CD4-positive, alpha-beta T cell treated with Interleukin-15 for 4 hours (primary cell): Measurements from ENCODE around the gene ATIC.

Experiments used
- DNase-seq: peaks from one replicate; pipeline ENCODE4 v3.0.0-alpha.2; 2020; ENCODE audit warnings: low spot score

The ATIC gene

GRCh38 chr2:215376103-215376780 lies 64.4 kb downstream of the ATIC start:
- DNase-seq = no peak

GRCh38 chr2:215377283-215377682 lies 65.4 kb downstream of the ATIC start:
- no peak for DNase-seq

DNA sequence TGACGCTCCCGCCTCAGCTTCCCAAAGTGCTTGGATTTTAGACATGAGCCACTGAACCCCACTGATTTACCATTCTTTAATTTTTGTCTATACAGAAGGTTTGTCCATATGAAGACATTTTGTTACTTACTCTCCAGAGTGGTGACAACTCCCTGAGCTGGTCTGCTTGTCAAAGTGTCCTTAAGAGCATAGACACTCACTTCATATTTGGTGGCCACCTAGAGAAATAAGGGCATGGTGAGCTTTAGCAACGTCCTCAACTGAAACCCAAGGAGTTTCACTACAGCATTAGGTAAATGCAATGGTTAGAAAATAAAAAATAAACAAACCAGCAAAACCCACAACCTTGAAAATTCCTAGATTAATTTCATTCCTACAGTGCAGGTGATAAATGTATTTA lies 66.2 kb downstream of the ATIC start:
- DNase-seq = no peak

- no peak for DNase-seq
Measured at GRCh38 chr2:215379039-215379438, 67.2 kb downstream of the ATIC start.

DNA sequence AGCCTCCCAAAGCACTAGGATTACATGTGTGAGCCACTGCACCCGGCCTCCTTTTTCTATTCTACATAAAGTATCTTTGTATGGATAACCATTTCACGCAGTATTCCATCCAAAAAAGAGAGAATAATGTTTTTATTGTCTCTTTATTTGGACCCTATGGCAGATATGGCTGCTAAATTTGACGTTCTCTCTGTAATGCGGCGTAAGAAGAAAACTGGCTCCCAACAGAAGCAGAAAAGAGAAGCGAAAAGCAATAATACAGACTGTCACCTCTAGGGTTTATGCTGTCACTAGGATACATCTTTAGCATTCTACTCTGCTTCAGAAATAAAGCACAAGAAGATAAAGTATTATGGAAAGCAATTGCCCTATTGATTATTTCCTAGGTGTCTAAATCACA lies 68.1 kb downstream of the ATIC start:
- no peak for DNase-seq

GRCh38 chr2:215380699-215381098 lies 68.8 kb downstream of the ATIC start:
- DNase-seq = no peak

DNA sequence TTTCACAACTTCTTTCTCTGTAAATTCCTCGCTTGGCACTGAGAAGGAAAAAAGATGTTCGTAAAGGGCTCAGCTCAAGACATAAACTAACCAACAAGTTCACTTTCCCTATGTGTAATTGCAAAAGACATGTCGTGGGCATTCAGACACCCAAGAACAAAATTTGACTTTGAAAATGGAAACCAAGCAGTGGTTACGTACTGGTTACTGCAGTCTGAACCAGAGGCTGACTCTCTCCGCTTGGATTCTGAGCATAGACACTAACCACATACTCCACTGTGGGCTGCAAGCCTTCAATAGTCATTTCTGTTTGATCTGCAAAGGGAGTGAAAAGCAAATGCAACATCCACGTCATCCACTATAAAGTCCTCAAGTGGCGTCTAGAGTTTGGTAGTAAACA lies 70.2 kb downstream of the ATIC start:
- DNase-seq = no peak

- no peak for DNase-seq
Measured at GRCh38 chr2:215382480-215382879, 70.6 kb downstream of the ATIC start.

DNA sequence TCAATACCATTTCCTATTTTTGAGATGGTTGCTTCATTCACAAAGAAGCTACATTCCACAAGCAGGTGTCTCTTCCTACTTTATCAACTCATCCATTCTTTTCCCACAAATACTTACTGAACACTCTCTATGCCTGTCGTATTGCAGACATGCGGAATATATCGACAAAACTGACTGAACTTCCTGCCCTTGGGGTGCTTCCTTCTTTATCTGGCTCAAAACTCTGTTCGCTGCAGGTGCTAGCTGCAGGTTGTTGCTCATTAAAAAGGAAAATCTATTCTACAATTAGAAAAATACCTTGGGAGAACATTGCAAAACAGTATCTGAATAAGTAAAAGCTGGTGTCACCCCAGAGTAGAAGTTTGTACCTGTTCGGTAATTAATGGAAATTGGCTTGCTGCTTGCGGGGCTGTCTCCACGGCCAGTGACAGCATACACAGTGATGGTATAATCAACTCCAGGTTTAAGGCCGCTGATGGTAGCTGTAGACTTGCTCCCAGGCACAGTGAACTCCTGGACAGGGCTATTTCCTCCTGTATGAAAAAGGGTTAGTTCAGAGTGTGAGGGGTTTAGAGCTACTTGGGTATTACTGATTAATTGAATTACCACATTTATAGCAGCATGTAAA lies 71.9 kb downstream of the ATIC start:
- no peak for DNase-seq

DNA sequence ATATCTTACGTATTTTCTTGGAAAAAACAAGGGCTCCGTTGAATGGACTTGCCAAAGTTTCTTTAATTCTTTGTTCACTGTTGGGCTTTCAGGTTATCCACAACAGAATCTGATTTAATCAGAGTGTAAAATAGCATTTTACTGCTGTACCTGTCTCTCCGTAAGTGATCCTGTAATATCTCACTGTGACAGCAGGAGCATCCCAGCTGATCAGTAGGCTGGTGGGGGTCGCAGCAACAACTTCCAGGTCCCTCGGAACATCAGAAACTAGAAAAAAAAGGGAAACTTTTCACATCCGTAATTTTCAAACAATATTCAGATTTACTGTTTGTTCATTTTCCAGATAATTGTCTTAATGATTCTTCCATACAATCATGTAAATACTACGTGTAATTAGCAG lies 72.9 kb downstream of the ATIC start:
- DNase-seq = no peak

- DNase-seq = no peak
Measured at GRCh38 chr2:215386566-215386965, 74.7 kb downstream of the ATIC start.

DNA sequence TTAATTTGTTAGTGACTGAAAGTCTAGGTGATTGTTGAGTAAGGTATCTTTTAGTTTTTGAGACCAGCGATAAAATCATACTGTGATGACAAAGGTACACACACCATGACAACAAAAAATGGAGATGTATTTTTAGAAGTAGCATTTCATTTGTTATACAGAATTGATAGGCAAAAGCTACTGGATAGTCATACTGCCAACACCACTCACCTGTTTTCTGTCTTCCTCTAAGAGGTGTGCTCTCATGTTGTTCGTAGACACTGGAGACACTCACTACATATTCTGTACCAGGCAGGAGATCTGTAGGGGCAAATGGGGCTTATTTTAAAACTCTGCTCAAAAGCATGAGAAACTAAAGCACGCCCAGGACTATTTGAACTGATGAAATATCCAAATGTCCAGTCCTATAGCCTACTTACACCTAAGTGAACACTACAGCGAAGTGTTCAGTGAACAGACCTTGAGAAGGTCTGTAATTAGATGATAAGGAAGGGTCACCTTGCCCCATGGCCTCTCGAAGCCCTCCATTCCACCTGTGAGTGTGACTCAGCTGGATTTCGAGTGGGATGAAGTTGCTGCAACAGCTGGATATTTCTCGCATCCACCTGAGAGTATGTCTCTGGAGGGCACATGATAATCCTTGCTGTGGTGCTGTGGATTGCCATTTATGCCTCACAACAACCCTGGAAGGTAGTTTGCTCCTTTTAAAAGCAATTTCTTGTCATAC lies 76.3 kb downstream of the ATIC start:
- no peak for DNase-seq

GRCh38 chr2:215390550-215390913 lies 78.7 kb downstream of the ATIC start:
- DNase-seq = no peak

- DNase-seq = no peak
Measured at GRCh38 chr2:215391531-215391930, 79.7 kb downstream of the ATIC start.

DNA sequence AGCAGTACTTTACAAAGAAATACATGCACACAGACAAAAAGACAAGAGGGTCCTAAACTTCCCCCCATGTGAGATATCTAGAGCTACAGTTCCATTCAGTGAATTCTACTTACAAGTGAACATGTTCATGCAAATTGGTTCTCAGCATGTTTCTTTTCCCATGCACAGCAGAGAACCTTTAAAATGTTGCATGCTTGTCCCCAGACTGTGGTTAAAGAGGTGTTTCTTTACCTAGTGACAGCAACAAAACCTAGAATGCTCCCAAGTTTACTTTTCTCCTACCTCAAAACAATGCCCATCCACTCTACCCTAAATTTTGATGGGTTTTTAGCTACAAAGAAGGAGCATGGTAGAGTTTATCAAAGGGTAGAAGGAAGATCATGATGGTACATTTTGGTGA lies 80.3 kb downstream of the ATIC start:
- DNase-seq = no peak

DNA sequence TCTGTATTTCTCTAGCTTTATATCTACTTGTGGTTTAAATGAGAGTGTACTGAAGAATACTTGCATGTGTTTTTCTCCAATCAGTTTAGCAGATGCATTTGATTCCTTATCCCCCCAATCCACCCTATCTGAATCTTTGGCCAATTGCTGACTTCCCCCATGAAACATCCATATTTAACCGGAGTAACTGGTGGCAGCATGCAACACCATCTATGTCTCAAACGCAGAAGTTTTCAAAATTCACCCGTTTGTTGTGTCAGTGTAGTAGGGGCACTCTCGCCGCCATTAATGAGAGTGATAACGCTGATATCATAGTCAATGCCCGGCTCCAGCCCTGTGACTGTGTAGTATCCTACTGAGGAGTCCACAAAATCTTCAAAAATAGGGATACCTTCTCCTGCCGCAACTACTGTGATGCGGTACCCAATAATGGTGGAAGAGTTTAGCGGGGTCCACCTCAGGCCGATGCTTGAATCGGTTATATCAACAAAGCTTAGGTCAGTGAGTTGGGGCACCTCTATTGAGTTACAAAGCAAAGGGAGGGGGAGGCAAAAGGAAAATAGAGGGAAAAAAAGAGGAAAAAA lies 80.9 kb downstream of the ATIC start:
- no peak for DNase-seq

- no peak for DNase-seq
Measured at GRCh38 chr2:215394102-215394805, 82.4 kb downstream of the ATIC start.

- DNase-seq = no peak
Measured at GRCh38 chr2:215395687-215396460, 84.0 kb downstream of the ATIC start.

GRCh38 chr2:215396595-215397313 lies 84.9 kb downstream of the ATIC start:
- no peak for DNase-seq

GRCh38 chr2:215397632-215398341 lies 85.9 kb downstream of the ATIC start:
- DNase-seq = no peak
